ENCODE measurements around the gene SWI5. TPM values are rescaled to one million over a fixed set of nuclear protein-coding genes. Genes with fewer than 3 reads are reported as not detected.

The SWI5 gene
- total RNA-seq, 1 donor from 2014 or later: 18.9 TPM

- DNase-seq (no peak), ATAC-seq (no peak)
- Histone ChIP-seq H3K36me3 (peaks cover 13% of the 10 kb centered on the region), H3K4me1 (peaks cover 18% of the 10 kb centered on the region), H3K27ac (no peak overlapping the region), H3K27me3 (no peaks in the 10 kb centered on the region), H3K9me3 (no peaks in the 10 kb centered on the region), H3K4me3 (no peak overlapping the region)
- TF ChIP-seq CTCF (IDR thresholded peaks at IDR 0.05): no peak
- intact Hi-C loops (cut with DNase I): no loop called here
Measured at GRCh38 chr9:128325629-128326028, 49.6 kb downstream of the SWI5 start.

GRCh38 chr9:128333451-128333869, 57.4 kb downstream of the SWI5 start:
- intact Hi-C loops (cut with DNase I): no loop called here
- Histone ChIP-seq H3K4me3 (no peak overlapping the region), H3K27me3 (no peaks in the 10 kb centered on the region), H3K9me3 (no peaks in the 10 kb centered on the region), H3K27ac (no peak overlapping the region), H3K36me3 (peaks cover 21% of the 10 kb centered on the region), H3K4me1 (no peaks in the 10 kb centered on the region)
- DNase-seq: no peak
- no peak for TF ChIP-seq CTCF (IDR thresholded peaks at IDR 0.05)
- ATAC-seq: no peak

- H3K27me3 ChIP-seq: no peaks in the 10 kb centered on the region
- DNase-seq (no peak), ATAC-seq (no peak)
- peaks cover 19% of the 10 kb centered on the region for H3K36me3 ChIP-seq
- H3K4me1 ChIP-seq: no peaks in the 10 kb centered on the region
- H3K9me3 ChIP-seq: no peaks in the 10 kb centered on the region
- H3K27ac ChIP-seq: no peak overlapping the region
- no peak for TF ChIP-seq CTCF (IDR thresholded peaks at IDR 0.05)
- H3K4me3 ChIP-seq: no peak overlapping the region
- intact Hi-C loops (cut with DNase I): no loop called here
Measured at GRCh38 chr9:128335161-128335560, 59.1 kb downstream of the SWI5 start.

GRCh38 chr9:128335914-128336313, 59.8 kb downstream of the SWI5 start:
- ATAC-seq (no peak), DNase-seq (no peak)

DNA sequence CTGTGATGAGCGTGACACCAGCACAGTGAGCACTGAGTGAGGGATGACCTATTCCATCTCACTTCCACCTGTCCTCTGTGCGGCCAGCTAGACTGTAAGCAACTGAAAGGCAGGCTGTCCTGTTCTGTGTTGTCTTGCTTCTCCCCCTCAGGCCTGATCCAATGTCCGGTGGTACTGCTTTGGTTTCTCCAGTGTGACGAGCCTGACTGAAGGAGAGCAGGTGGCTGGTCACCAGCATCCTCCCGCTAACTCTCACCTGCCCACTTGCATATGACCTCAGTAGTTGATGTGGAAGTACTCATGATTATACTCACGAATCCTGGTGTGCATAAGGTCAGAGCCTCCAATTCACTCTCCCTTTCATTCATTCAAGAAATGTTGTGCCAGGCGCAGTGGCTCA, 61.9 kb downstream of the SWI5 start:
- Histone ChIP-seq H3K36me3 (peaks cover 14% of the 10 kb centered on the region), H3K4me1 (peaks cover 4% of the 10 kb centered on the region), H3K4me3 (no peak overlapping the region), H3K9me3 (no peaks in the 10 kb centered on the region), H3K27ac (no peak overlapping the region), H3K27me3 (no peaks in the 10 kb centered on the region)
- no peak for TF ChIP-seq CTCF (IDR thresholded peaks at IDR 0.05)
- DNase-seq (no peak), ATAC-seq (no peak)
- intact Hi-C loops (cut with DNase I): no loop called here

More at GRCh38 chr9:128335914-128336313, 59.8 kb downstream of the SWI5 start:
- Histone ChIP-seq H3K36me3 (peaks cover 19% of the 10 kb centered on the region), H3K27me3 (no peaks in the 10 kb centered on the region), H3K27ac (no peak overlapping the region), H3K4me1 (peaks cover 2% of the 10 kb centered on the region), H3K4me3 (no peak overlapping the region), H3K9me3 (no peaks in the 10 kb centered on the region)
- TF ChIP-seq CTCF (IDR thresholded peaks at IDR 0.05): no peak
- intact Hi-C loops (cut with DNase I): no loop called here

Small RNA genes within 50 kb of the gene (microRNA-seq; reads per million reads assigned to microRNA genes)
- gene MIR199B (ENCODE audit: borderline microRNAs expressed) (915 reads per million, percentile 85 among the genes with 10 or more reads in this experiment), gene MIR3154 (ENCODE audit: borderline microRNAs expressed) (0.83 reads per million)

Other genes with a start within 250 kb of the SWI5 start
- gene NAIF1, start 209.0 kb upstream of the SWI5 start, total RNA-seq: 11.8 TPM
- 34.7 TPM for gene SLC25A25, start 208.0 kb upstream of the SWI5 start, total RNA-seq
- gene PTGES2, start 148.5 kb upstream of the SWI5 start, total RNA-seq: 35.1 TPM
- 14.3 TPM for gene LCN2, start 126.8 kb upstream of the SWI5 start, total RNA-seq
- 39.0 TPM for gene BBLN, start 116.0 kb upstream of the SWI5 start, total RNA-seq
- gene CIZ1, start 84.7 kb upstream of the SWI5 start, total RNA-seq: 107 TPM
- gene DNM1, start 72.9 kb upstream of the SWI5 start, total RNA-seq: 5.2 TPM
- 88.7 TPM for gene GOLGA2, start 269 bp upstream of the SWI5 start, total RNA-seq
- gene TRUB2, start 46.2 kb downstream of the SWI5 start, total RNA-seq: 19.1 TPM
- gene COQ4, start 46.6 kb downstream of the SWI5 start, total RNA-seq: 31.0 TPM
- 21.4 TPM for gene SLC27A4, start 64.3 kb downstream of the SWI5 start, total RNA-seq
- 56.5 TPM for gene URM1, start 95.1 kb downstream of the SWI5 start, total RNA-seq
- 14.0 TPM for gene CERCAM, start 144.6 kb downstream of the SWI5 start, total RNA-seq
- gene ODF2, start 179.7 kb downstream of the SWI5 start, total RNA-seq: 17.3 TPM
- gene GLE1, start 228.4 kb downstream of the SWI5 start, total RNA-seq: 21.8 TPM

Data from upper lobe of right lung (tissue), 1 donor.